Cardiac muscle cell (in vitro differentiated cells and primary cell): ENCODE data around the gene KCNMA1. TPM values are rescaled to one million over a fixed set of nuclear protein-coding genes. Genes with fewer than 3 reads are reported as not detected.

ENCODE experiments used
- DNase-seq, 2 donors: peaks; one replicate each; pipeline versions ENCODE4 v3.0.0 to v3.0.0-alpha.2; 2010 to 2017; ENCODE audit warnings: low read depth in 1 of 2, low spot score in 1 of 2
- H3K27ac ChIP-seq: fragments of 200-600 bp; sonication (generic); 2 replicates; pipeline ENCODE4 v1.5.1; 2016
- H3K27me3 ChIP-seq: fragments of 200-600 bp; sonication (generic); 2 replicates; pipeline ENCODE4 v1.6.0; 2016; ENCODE audit warnings: control low read depth
- H3K36me3 ChIP-seq: fragments of 200-600 bp; sonication (generic); 2 replicates; pipeline ENCODE4 v1.5.1; 2016; ENCODE audit warnings: control low read depth
- H3K4me1 ChIP-seq: fragments of 200-600 bp; sonication (generic); 2 replicates; pipeline ENCODE4 v1.8.1; 2017; ENCODE audit warnings: low read depth, mild to moderate bottlenecking, mixed run types
- H3K4me3 ChIP-seq: fragments of 200-600 bp; sonication (generic); 2 replicates; pipeline ENCODE4 v1.5.1; 2016; ENCODE audit warnings: mild to moderate bottlenecking
- H3K9me3 ChIP-seq: fragments of 200-600 bp; sonication (generic); 2 replicates; pipeline ENCODE4 v1.5.1; 2017; ENCODE audit warnings: low read depth, mild to moderate bottlenecking, control low read depth
- CTCF ChIP-seq: IDR thresholded peaks from 2 replicates; pipeline ENCODE4 v1.5.1; 2012; ENCODE audit warnings: low read depth, mild to moderate bottlenecking, low read length
- polyA plus RNA-seq: library from polyadenylated mRNA; unstranded; fragments of >200 nt; fragmentation: Nextera tagmentation; extraction: Ambion mirVana; gene quantifications from 2 replicates; pipeline ENCODE4 v1.2.1, GENCODE V29; 2016
- total RNA-seq: library from RNA; depleted of rRNA; stranded (reverse); fragments of >200 nt; gene quantifications from 2 replicates; pipeline ENCODE4 v1.2.3, GENCODE V29; 2016

KCNMA1 gene
- total and polyA plus RNA-seq, 2 experiments from 2014 or later: 1.8 to 1.9 TPM

GRCh38 chr10:77034240-77034639, 603.4 kb downstream of the KCNMA1 start:
- Histone ChIP-seq H3K4me1 (no peaks in the 10 kb centered on the region), H3K36me3 (no peaks in the 10 kb centered on the region), H3K27ac (no peak overlapping the region), H3K27me3 (peaks cover 3% of the 10 kb centered on the region), H3K4me3 (no peak overlapping the region), H3K9me3 (no peaks in the 10 kb centered on the region)
- TF ChIP-seq CTCF: no peak
- DNase-seq: no peak

GRCh38 chr10:77032188-77032570, 605.4 kb downstream of the KCNMA1 start:
- Histone ChIP-seq H3K4me1 (no peaks in the 10 kb centered on the region), H3K9me3 (no peaks in the 10 kb centered on the region), H3K4me3 (no peak overlapping the region), H3K36me3 (no peaks in the 10 kb centered on the region), H3K27ac (no peak overlapping the region), H3K27me3 (peaks cover 3% of the 10 kb centered on the region)
- no peak for DNase-seq
- TF ChIP-seq CTCF: no peak

- no peaks in the 10 kb centered on the region for H3K4me1 ChIP-seq
- H3K27ac ChIP-seq: no peak overlapping the region
- H3K4me3 ChIP-seq: no peak overlapping the region
- no peaks in the 10 kb centered on the region for H3K9me3 ChIP-seq
- no peaks in the 10 kb centered on the region for H3K36me3 ChIP-seq
- no peak for TF ChIP-seq CTCF
- peaks cover 3% of the 10 kb centered on the region for H3K27me3 ChIP-seq
- DNase-seq: no peak
Measured at GRCh38 chr10:77031531-77032187, 605.9 kb downstream of the KCNMA1 start.

GRCh38 chr10:77030974-77031373, 606.6 kb downstream of the KCNMA1 start:
- no peaks in the 10 kb centered on the region for H3K36me3 ChIP-seq
- TF ChIP-seq CTCF: no peak
- H3K27me3 ChIP-seq: peaks cover 3% of the 10 kb centered on the region
- H3K4me1 ChIP-seq: no peaks in the 10 kb centered on the region
- no peak overlapping the region for H3K4me3 ChIP-seq
- no peak overlapping the region for H3K27ac ChIP-seq
- DNase-seq: no peak
- H3K9me3 ChIP-seq: no peaks in the 10 kb centered on the region

GRCh38 chr10:77029777-77030717, 607.6 kb downstream of the KCNMA1 start:
- TF ChIP-seq CTCF: no peak
- Histone ChIP-seq H3K4me1 (no peaks in the 10 kb centered on the region), H3K36me3 (no peaks in the 10 kb centered on the region), H3K27me3 (peaks cover 3% of the 10 kb centered on the region), H3K4me3 (no peak overlapping the region), H3K27ac (no peak overlapping the region), H3K9me3 (no peaks in the 10 kb centered on the region)
- no peak for DNase-seq
